Measurements from ENCODE around the gene BTBD19.
"Not testable (repeated sequence)": the region's sequence is repeated elsewhere in the genome, so short reads cannot be mapped to it uniquely, and the experiment has no call there.

Gene BTBD19

GRCh38 chr1:44832056-44832705, 23.9 kb downstream of the BTBD19 start:
- TF ChIP-seq CTCF (IDR thresholded peaks at IDR 0.05; ENCODE audit: low read depth, low read length, missing control alignments): no peak
- DNase-seq (ENCODE audit: low read depth): no peak
- no peak overlapping the region for H3K4me3 ChIP-seq (ENCODE audit: low read depth, low read length)

GRCh38 chr1:44834328-44834727, 26.0 kb downstream of the BTBD19 start:
- no peak for DNase-seq (ENCODE audit: low read depth)
- no peak for TF ChIP-seq CTCF (IDR thresholded peaks at IDR 0.05; ENCODE audit: low read depth, low read length, missing control alignments)
- H3K4me3 ChIP-seq (ENCODE audit: low read depth, low read length): no peak overlapping the region

- DNase-seq (ENCODE audit: low read depth): peak; percentile 72
- no peak overlapping the region for H3K4me3 ChIP-seq (ENCODE audit: low read depth, low read length)
- TF ChIP-seq CTCF (IDR thresholded peaks at IDR 0.05; ENCODE audit: low read depth, low read length, missing control alignments): peak; percentile 93
These were observed 27.7 kb downstream of the BTBD19 start for GRCh38 chr1:44835738-44836675.

GRCh38 chr1:44838294-44838693, 30.0 kb downstream of the BTBD19 start:
- DNase-seq (ENCODE audit: low read depth); H3K4me3 ChIP-seq (ENCODE audit: low read depth, low read length): not testable (repeated sequence)

GRCh38 chr1:44839576-44839975, 31.3 kb downstream of the BTBD19 start:
- TF ChIP-seq CTCF (IDR thresholded peaks at IDR 0.05; ENCODE audit: low read depth, low read length, missing control alignments): no peak
- no peak for DNase-seq (ENCODE audit: low read depth)
- H3K4me3 ChIP-seq (ENCODE audit: low read depth, low read length): no peak overlapping the region

GRCh38 chr1:44842486-44842861, 34.2 kb downstream of the BTBD19 start:
- no peak for DNase-seq (ENCODE audit: low read depth)
- TF ChIP-seq CTCF (IDR thresholded peaks at IDR 0.05; ENCODE audit: low read depth, low read length, missing control alignments): no peak
- H3K4me3 ChIP-seq (ENCODE audit: low read depth, low read length): no peak overlapping the region

- no peak for DNase-seq (ENCODE audit: low read depth)
- H3K4me3 ChIP-seq (ENCODE audit: low read depth, low read length): no peak within 1 kb of the TSS
These were observed 34.7 kb downstream of the BTBD19 start, which contains the start of gene PTCH2 for GRCh38 chr1:44842862-44843655. Gene PTCH2 (minus strand): TSS chr1:44843253. CDS start chr1:44842932, 321 bp downstream.

More at GRCh38 chr1:44842862-44843655, 34.7 kb downstream of the BTBD19 start, which contains the start of gene PTCH2:
- TF ChIP-seq CTCF (IDR thresholded peaks at IDR 0.05; ENCODE audit: low read depth, low read length, missing control alignments): no peak
